NCI-H2196 (cell line): ENCODE data around the gene CRYM.
"Not testable (repeated sequence)": the region's sequence is repeated elsewhere in the genome, so short reads cannot be mapped to it uniquely, and the experiment has no call there.

ENCODE experiments used
- DNase-seq: peaks from one replicate; lab custom pipeline; 2025; ENCODE audit not compliant: unreplicated experiment; lab: John Stamatoyannopoulos, UW

The CRYM gene

DNA sequence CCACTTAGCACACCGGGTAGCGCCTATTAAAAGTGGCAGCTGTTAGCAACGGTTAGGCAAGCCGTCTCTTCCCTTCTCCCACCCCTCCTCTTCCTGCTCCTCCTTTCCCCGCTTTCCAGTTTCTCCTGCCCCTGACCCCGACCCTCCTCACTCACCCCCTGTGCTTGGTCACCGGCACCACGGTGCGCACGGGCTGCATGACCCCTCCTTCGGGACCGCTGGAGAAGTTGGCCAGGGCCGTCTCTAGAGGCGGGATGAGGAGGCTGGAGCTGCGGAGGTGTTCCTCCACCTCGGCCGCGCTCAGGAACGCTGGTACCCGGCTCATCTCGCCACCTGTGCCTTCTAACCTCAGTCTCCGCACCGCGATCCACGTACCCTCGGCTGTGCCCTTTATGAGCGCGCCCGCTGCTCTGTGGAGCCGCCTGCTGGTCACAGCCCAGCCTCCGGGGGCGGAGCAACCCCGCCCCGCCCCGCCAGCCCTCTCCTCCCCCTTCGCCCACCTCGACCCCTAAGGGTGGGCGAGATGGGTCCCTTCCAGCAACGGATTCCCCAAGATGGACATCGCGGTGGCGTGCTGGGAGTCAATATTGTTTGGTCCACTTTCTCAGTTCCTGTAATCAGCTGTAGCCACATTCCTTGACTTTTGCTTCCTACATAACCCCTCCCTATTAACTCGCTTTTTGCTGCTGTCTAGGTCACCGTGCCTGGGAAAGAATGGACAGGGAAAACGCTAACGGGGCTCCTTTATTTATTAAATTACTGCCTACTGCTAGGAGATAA lies at the start of gene CRYM:
TSS of gene CRYM (minus strand) at position 364 of the 780 bp plus-strand sequence. CDS start at position 325, 39 bp downstream.
- peak; percentile 75 for DNase-seq

DNA sequence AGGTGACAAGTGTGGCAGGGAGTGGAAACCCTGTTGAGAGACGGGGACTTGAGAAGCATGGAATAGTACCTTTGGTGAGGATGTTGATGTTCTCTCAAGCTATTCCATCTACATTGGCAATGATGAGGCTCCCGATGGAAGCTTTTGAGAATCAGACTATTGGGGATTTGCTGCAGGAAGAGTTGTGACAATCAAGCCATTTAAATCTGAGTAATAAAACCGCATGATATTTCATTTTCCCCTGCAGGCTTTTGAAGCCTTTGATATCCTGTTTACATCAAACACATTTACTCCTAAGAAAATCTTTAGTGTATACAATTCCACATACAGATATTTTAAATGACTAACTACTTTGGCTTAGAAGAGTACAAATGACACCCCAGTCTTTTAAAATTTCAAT lies 49.0 kb upstream of the CRYM start:
- no peak for DNase-seq

- DNase-seq, result no peak
Observed at GRCh38 chr16:21326459-21326858, 48.4 kb upstream of the CRYM start.

DNA sequence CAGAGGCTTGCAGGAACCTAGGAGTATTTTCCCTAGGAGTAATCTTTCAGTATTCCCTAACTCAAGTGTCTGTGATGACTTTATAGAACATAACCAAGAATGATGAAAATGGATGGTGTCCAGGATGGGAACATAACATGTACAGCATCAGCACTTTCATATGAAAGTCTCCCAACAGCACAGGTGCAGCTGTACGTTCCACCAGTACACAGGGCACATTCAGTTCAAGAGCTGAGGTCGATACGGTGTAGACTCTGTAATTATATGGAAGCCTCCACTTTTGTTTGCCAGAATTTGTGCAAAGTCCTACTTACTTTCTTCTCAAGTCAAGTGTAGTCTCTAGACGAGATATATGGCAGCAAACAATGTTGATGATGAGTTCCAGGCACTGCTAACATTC lies 46.2 kb upstream of the CRYM start:
- no peak for DNase-seq

- DNase-seq, result not testable (repeated sequence)
Observed at GRCh38 chr16:21322251-21322650, 44.2 kb upstream of the CRYM start.

GRCh38 chr16:21321736-21322135 lies 43.6 kb upstream of the CRYM start:
- DNase-seq, result no peak

GRCh38 chr16:21314339-21314738 lies 36.2 kb upstream of the CRYM start:
- DNase-seq, result no peak

DNA sequence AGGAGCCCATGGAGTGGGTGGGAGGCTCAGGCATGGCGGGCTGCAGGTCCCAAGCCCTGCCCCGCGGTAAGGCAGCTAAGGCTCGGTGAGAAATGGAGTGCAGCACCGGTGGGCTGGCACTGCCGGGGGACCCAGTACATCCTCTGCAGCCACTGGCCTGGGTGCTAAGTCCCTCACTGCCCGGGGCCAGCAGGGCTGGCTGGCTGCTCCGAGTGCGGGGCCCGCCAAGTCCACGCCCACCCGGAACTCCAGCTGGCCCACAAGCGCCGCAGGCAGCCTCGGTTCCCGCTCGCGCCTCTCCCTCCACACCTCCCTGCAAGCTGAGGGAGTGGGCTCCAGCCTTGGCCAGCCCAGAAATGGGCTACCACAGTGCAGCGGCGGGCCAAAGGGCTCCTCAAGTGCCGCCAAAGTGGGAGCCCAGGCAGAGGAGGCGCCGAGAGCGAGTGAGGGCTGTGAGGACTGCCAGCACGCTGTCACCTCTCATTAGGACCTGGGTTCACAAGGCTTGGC lies 34.8 kb upstream of the CRYM start:
- DNase-seq, result not testable (repeated sequence)

DNA sequence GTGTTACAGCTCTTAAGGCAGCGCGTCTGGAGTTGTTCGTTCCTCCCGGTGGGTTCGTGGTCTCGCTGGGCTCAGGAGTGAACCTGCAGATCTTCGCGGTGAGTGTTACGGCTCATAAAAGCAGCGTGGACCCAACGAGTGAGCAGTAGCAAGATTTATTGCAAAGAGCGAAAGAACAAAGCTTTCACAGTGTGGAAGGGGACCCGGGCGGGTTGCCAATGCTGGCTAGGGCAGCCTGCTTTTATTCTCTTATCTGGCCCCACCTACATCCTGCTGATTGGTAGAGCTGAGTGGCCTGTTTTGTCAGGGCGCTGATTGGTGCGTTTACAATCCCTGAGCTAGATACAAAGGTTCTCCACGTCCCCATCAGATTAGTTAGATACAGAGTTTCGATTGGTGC lies 34.0 kb upstream of the CRYM start:
- DNase-seq, result not testable (repeated sequence)

DNA sequence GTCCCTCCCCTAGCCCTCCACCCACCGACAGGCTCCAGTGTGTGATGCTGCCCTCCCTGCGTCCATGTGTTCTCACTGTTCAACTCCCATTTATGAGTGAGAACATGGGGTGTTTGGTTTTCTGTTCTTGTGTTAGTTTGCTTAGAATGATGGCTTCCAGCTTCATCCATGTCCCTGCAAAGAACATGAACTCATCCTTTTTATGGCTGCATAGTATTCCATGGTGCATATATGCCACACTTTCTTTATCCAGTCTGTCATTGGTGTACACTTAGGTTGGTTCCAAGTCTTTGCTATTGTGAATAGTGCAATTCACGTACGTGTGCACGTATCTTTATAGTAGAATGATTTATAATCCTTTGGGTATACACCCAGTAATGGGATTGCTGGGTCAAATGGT lies 28.6 kb upstream of the CRYM start:
- not testable (repeated sequence) for DNase-seq

DNA sequence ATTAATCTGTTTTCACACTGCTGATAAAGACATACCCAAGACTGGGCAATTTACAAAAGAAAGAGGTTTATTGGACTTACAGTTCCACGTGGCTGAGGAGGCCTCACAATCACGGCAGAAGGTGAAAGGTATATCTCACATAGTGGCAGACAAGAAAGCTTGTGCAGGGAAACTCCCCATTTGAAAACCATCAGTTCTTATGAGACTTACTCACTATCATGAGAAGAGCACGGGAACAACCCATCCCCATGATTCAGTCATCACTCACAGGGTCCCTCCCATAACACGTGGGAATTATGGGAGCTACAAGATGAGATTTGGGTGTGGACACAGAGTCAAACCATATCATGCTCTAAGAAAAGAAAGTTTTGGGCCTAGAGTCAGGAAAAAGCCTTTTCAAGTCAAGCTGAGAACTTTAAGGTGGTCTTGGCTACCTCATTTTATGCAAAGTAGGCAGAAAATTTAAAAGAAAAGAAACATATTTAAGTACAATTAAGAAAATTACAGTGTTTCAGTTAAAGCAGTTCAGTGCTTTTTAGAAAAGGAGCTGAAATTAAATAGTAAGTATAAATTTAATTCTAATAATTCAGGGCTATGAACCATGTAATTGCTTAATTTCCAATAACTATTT lies 24.9 kb upstream of the CRYM start:
- DNase-seq, result no peak

DNA sequence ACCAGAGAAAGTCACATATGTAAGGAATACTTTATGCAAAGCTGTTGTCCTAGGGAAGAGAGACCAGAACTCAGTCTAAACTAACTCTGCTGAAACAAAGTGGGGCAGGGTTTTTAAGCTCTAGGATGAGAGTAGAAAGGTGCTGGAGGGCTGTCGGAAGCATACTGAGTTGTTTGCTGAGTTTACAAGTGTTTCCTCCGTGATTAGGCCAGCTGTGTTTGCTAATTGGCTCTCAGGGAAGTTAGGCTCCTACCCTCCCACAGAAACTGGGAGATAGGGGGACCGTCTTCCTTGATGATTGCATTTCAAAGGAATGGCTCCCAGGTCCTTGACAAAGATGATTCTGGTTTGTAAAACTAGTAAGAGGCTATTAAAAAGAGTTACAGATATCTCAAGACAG lies 24.4 kb upstream of the CRYM start:
- no peak for DNase-seq

DNA sequence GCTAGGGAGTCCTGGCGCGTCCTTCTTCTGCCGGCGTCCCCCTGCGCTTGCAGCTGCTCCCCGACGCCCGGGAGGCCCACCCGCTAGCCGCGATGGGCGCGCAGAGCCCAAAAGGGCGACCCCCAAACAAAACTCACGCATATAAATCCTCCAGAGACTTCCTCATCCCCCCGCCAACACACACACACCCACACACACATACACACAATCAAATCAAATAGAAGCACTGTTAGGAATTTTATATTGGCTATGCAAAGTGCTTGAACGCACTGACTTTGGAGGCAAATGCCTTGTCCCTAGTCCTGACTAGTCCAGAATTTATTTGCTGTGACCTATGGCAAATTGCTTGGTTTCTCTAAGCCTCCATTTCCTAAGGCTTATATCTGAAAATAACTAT lies 23.8 kb upstream of the CRYM start:
- DNase-seq, result no peak

DNA sequence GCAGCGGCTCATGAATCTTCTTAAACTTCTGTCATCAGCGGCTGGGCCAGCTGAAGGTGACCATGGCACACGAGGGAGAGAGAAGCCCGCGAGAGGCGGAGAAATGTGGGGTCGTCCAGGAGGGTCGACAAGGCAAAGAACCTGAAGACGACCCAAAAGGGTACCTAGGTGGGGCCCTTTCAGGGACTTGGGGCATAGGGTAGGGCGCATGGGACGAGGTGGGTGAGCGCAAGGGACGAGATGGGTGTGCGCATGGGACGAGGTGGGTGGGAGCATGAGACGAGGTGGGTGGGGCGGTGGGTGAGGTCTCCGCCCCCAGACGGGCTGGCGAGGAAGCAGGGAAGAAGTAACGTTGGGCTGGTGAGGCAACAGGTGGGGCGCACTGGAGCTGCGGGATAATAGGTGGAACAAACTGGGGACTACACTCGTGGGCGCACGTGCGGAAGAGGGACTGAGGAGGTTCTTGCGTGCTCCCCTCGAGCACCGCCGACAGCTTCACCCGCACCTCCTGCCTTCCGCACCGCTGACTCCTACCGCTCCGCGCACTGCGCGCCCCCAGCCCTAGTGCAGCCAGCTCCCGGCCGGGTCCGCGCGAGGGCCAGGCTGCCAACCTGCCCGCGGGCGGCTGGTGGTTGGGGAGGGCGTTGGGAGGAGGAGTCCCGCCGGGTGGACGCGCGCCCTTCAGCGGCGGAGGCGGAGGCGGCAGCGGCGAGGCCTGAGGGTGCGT lies 23.2 kb upstream of the CRYM start:
- peak; percentile 82 for DNase-seq

- DNase-seq, result peak; percentile 98
Observed at GRCh38 chr16:21300309-21301167, 22.4 kb upstream of the CRYM start.

DNA sequence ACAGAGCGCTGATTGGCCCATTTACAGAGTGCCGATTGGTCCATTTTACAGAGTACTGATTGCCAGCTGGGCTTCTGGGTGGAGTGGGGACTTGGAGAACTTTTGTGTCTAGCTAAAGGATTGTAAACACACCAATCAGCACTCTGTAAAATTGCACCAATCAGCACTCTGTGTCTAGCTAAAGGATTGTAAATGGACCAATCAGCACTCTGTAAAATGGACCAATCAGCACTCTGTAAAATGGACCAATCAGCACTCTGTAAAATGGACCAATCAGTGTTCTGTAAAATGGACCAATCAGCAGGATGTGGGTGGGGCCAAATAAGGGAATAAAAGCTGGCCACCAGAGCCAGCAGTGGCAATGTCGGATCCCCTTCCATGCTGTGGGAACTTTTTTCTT lies 11.7 kb upstream of the CRYM start:
- not testable (repeated sequence) for DNase-seq

- DNase-seq, result no peak
Observed at GRCh38 chr16:21285314-21285713, 7.2 kb upstream of the CRYM start.

DNA sequence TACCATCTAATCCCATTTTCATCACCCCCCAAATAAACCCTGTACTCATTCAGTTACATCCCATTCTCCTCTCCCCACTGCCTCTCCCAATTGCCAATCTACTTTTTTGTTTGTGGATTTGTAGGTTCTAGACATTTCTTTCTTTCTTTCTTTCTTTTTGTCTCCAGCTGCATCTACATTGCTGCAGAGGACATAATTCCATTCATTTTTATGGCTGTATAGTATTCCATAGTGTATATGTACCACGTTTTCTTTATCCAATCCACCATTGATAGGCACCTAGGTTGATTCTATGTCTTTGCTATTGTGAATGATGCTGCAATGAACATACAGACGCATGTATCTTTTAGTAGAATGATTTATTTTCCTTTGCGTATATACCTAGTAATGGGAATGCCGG lies 6.3 kb upstream of the CRYM start:
- DNase-seq, result no peak

- no peak for DNase-seq
Observed at GRCh38 chr16:21283521-21284289, 5.6 kb upstream of the CRYM start.
